Right ventricle myocardium inferior (tissue), 1 donor: Measurements from ENCODE around the gene AGAP3. TPM values are rescaled to one million over a fixed set of nuclear protein-coding genes. Genes with fewer than 3 reads are reported as not detected.

Experiments
- ATAC-seq: fragments of 200-7000 bp; cut with Tn5 transposase; one replicate; pipeline ENCODE4 v1.9.1; 2020; ENCODE audit warnings: mild to moderate bottlenecking, moderate library complexity
- DNase-seq: peaks from one replicate; pipeline ENCODE4 v3.0.0; 2021; ENCODE audit errors: missing footprints
- intact Hi-C: fragments of 100-400 bp; cut with DNase I; formaldehyde crosslinking; loops from one replicate; pipeline ENCODE4 v1.11.0; 2022
- total RNA-seq: library from RNA; stranded (reverse); fragmentation: NEBNext Ultra II Directional; extraction: Animal tissue kit (Norgen Biotek cat#: 25700); gene quantifications from one replicate; pipeline ENCODE4 v1.2.1, GENCODE V29; 2021
- donor health status: DM: no; HTN: yes; CAD: no; lungs with severe emphysema.

Gene AGAP3
- total RNA-seq, 1 donor from 2014 or later = 57.4 TPM

DNA sequence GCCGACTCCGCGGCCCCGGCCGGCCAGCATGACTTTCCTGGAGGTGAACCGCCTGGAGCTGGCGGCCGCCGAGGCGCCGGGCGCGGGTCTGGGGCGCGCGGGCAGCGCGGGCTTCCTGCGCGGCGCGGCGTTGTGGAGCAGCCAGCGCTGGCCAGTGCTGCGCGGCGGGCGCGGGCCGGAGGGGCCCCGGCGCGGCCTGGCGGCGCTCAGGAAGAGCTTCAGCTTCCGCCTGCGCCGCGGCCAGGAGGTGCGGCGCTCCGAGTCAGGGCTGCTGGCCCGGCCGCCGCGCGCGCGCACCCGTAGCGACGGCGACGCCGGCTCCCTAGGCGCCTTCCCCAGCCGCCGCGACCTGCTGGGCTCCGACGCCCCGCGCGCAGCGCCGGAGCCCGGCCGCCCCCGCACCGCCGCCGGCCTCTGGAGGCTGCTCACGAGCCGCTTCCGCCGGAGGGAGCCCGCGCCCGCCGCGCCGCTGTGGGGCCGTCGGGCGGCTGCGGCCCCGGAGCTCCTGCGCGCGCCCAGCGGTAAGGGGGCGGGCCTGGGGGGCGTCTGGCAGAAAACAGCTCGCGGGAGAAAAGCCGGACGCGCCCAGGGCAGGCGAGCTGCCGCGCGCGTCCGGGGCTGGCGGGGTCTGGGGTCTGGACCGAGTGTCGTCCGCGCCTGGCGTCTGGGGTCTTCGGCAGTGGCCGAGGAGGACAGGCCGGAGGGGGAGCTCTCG, 29.0 kb downstream of the AGAP3 start:
- peak; percentile 16 for ATAC-seq
- DNase-seq = no peak
- intact Hi-C loops = loop anchor here (2.0 kb wide), 1 partner anchor 58 kb away; the partner anchor contains the start of gene CDK5

DNA sequence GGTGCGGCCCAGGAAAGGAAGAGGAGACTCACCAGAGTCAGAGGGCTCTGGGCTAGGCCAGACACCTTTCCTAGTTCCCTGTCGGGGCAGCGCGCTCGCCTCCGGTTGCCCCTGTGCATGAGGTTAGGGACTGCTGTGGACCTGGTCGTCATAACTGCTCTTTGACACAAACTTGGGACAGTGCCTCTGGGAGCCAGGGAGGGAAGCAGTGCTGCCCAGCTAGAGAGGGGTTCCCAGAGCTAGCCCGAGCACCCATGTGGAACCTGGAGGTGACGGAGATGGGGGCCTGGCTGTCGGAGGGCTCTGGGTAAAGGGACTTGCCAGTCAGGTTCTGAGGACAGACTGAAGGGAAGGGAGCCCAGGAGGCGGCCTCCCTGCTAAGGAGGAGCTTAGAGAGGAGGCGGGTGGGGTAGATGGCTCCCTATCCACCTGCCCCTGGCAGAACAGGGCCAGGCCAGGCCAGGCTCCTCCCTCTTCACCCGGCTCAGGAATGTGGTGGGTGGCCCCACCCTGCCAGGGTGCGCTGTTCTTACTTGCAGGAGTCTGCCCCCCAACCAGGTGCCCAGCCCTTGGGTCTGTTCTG, 29.7 kb downstream of the AGAP3 start:
- intact Hi-C loops = loop anchor here (2.0 kb wide), 1 partner anchor 59 kb away; the partner anchor contains the start of gene CDK5
- DNase-seq (peak; percentile 50), ATAC-seq (no peak)

GRCh38 chr7:151116603-151117440, 30.5 kb downstream of the AGAP3 start:
- peak; percentile 63 for DNase-seq
- ATAC-seq = no peak

GRCh38 chr7:151117565-151117964, 31.3 kb downstream of the AGAP3 start:
- intact Hi-C loops = no loop called here
- DNase-seq = peak; percentile 44
- no peak for ATAC-seq

More at GRCh38 chr7:151116603-151117440, 30.5 kb downstream of the AGAP3 start:
- intact Hi-C loops = no loop called here

DNA sequence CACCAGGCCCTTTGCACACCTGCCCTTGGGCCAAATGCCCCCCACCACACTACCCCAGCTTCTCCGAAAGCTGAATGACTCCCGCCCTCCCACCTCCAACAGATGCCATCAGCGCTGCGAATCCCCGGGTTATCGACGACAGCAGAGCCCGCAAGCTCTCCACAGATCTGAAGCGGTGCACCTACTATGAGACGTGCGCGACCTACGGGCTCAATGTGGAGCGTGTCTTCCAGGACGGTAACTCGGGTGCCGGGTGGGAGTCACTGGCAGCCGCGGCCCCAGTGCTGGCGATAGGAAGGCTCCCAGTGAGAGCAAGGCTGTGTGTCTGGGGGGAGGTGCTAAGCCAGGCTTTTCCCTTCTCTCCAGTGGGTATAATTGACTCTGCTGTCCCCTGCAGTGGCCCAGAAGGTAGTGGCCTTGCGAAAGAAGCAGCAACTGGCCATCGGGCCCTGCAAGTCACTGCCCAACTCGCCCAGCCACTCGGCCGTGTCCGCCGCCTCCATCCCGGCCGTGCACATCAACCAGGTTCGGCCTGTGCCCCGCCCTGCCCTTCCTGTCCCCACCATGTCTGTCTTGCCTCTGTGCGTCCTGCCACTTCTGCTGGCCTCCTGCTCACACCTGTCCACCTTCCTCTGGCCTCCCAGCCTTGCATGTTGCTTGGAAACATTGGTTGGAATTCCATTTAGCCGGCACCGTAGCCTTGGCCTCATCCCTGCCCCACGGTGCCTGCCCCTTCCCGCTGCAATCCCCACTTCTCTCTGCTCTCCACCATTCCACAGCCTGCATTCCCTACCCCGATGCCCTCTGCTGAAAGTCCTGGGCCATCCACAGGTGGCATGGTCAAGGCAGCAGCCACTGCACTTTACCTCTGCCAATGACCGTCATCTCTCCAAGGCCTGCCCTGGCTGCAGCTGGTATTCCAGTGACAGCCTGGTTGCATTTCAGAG, 32.1 kb downstream of the AGAP3 start:
- intact Hi-C loops = no loop called here
- ATAC-seq (no peak), DNase-seq (no peak)

- ATAC-seq (no peak), DNase-seq (no peak)
- intact Hi-C loops = no loop called here
These were observed 32.8 kb downstream of the AGAP3 start for GRCh38 chr7:151119055-151119415.

- DNase-seq (no peak), ATAC-seq (no peak)
- intact Hi-C loops = no loop called here
These were observed 33.6 kb downstream of the AGAP3 start for GRCh38 chr7:151119902-151120301.

- no peak for ATAC-seq
- DNase-seq = no peak
- intact Hi-C loops = no loop called here
These were observed 34.6 kb downstream of the AGAP3 start for GRCh38 chr7:151120896-151121295.

DNA sequence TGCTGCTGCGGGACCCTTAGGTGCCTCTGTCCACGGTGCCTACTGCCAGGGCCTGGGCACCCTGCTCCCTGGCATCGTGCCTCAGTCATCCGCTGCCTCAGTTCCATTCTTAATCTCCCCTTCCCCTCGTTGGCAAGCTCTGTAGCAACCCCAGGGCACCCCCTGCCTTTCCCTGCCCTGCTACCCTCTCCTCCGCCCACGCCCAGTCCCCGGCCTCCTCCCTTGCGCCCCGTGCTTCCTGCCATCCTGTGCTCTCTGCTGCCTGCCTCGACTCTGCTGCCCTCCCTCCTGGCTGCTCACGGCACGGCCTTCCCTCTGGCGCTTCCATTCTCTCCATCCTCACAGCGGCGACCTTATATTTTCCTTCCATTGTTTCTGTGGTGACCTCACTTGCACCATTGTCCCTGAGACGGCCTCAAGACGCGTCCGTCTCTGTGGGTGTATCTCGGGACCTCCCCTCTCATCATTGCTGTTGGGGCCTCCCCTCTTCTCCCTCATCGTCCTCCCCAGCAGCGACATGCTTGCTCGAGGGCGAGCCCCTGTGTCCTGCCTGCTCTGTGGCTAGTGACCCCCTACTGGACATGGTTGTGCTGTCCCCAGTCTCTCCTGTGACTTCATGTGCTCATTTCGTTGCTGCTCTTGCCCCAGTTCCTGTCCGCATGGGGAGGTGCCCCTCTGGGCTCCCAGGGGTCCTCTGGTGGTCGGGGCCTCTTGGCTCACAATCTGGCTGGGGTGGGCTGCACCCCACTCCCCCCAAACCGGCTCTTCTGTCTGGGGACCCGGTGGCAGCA, 35.3 kb downstream of the AGAP3 start:
- DNase-seq = no peak
- intact Hi-C loops = loop anchor here (2.0 kb wide), 1 partner anchor 181 kb away; no protein-coding TSS in a partner anchor

GRCh38 chr7:151122276-151122675, 36.0 kb downstream of the AGAP3 start:
- intact Hi-C loops = loop anchor here (2.0 kb wide), 1 partner anchor 181 kb away; no protein-coding TSS in a partner anchor
- DNase-seq (no peak), ATAC-seq (peak; percentile 28)

More for the DNA sequence above, 35.3 kb downstream of the AGAP3 start:
- no peak for ATAC-seq

DNA sequence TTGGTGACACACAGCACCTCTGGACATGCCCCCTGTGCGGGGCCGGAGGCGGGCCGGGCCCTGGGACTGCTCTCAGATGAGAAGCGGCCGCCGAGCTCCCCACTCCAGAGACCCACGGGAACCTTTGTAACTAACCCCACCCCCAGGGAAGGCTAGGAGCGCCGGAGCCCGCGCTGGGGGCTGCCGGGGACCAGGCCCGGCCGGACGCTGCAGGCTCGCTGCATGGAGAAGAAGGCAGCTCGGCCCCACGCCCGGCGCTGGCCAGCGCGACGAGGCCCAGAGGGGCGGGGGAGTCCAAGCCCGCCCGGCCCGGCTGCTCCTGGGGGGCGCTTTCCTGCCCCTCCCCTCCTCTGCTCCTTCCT, 36.5 kb downstream of the AGAP3 start:
- DNase-seq (no peak), ATAC-seq (no peak)
- intact Hi-C loops = loop anchor here (2.0 kb wide), 1 partner anchor 180 kb away; no protein-coding TSS in a partner anchor

GRCh38 chr7:151123158-151123821, 37.0 kb downstream of the AGAP3 start:
- intact Hi-C loops = loop anchor here (2.0 kb wide), 1 partner anchor 180 kb away; no protein-coding TSS in a partner anchor
- no peak for ATAC-seq
- DNase-seq = no peak

GRCh38 chr7:151123822-151124464, 37.7 kb downstream of the AGAP3 start:
- ATAC-seq (peak; percentile 78), DNase-seq (peak; percentile 88)
- intact Hi-C loops = loop anchor here (1.0 to 2.0 kb wide), 3 partner anchors 44 to 179 kb away; no protein-coding TSS in a partner anchor

GRCh38 chr7:151124481-151124880, 38.2 kb downstream of the AGAP3 start:
- intact Hi-C loops = loop anchor here (1.0 to 2.0 kb wide), 2 partner anchors 44 to 116 kb away; no protein-coding TSS in a partner anchor
- no peak for DNase-seq
- no peak for ATAC-seq

DNA sequence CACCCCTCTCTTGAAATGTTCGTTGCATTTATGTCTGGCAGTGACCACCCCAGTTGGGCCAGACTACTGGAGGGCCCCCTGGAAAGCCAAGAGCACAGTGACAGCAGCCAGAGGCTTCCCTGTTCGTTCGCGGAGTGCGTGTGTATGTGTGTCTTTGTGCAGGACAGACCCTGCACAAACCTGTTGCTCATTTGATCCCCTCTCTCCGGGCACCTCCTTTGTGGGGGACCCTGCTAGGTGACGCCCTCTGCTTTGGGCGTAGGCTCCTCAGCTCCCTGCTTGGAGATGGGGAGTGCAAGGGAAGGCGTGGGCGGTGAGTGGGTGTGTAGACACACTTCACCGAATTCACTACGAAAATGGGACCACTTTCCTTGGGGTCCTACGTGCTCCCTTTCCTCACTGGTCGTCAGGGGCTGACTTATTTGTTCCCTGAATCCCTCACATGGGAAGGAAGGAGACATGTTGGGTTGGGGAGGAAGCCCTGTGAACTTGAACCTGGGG, 38.7 kb downstream of the AGAP3 start:
- ATAC-seq (no peak), DNase-seq (peak; percentile 32)
- intact Hi-C loops = loop anchor here (1.0 to 2.0 kb wide), 3 partner anchors 43 to 116 kb away; no protein-coding TSS in a partner anchor

GRCh38 chr7:151125470-151125845, 39.2 kb downstream of the AGAP3 start:
- intact Hi-C loops = loop anchor here (1.0 to 2.0 kb wide), 2 partner anchors 47 to 115 kb away; no protein-coding TSS in a partner anchor
- DNase-seq = peak; percentile 85
- peak; percentile 59 for ATAC-seq
